ENCODE results near the gene LARP1. TPM values are rescaled to one million over a fixed set of nuclear protein-coding genes. Genes with fewer than 3 reads are reported as not detected.

Gene LARP1
- total and polyA plus RNA-seq, 9 of the 15 experiments (the other 6 are each of a cell fraction or from before 2014, with no cell fraction given) = 22.6 to 300 (median 92.0) TPM

DNA sequence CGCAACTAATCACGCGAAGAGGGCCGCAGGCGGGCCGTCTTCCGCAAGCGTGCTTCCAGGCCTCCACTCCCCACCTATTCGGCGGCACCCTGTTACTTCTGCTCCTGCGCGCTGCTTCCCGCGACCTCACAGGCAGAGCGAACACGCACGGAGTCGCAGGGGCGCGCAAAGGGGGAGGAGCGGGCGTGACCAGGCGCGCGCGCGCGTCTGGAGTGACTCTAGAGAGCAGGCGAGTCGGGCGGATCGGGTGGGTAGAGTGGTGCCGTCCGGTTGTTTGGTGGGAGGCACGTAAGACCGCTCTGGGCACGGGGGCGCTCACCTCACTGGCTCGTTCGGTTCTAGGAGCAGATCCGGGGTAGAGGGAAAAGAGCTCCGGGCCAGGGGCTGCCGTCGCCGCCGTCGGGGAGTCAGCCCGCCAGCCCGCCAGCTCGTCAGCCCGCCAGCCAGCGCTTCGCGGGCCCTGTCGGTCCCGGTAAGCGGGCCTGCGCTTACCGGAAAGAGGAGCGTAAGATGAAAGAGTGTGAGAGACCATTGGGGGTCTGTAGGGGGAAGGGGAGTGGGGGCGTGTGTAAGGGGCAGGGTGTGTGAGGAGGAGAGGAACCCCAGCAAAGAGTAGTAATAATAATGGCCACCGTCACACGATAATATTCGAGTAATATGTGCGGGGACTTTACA, 103.3 kb downstream of the LARP1 start, which contains the start of gene CNOT8 (continued):
- TF ChIP-seq, protein P1, sequence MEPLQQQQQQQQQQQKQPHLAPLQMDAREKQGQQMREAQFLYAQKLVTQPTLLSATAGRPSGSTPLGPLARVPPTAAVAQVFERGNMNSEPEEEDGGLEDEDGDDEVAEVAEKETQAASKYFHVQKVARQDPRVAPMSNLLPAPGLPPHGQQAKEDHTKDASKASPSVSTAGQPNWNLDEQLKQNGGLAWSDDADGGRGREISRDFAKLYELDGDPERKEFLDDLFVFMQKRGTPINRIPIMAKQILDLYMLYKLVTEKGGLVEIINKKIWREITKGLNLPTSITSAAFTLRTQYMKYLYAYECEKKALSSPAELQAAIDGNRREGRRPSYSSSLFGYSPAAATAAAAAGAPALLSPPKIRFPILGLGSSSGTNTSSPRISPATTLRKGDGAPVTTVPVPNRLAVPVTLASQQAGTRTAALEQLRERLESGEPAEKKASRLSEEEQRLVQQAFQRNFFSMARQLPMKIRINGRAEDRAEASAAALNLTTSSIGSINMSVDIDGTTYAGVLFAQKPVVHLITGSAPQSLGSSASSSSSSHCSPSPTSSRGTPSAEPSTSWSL (CRISPR knock-in tag; IDR thresholded peaks at IDR 0.05; ENCODE audit: borderline replicate concordance) = no peak
- TF ChIP-seq ESRRA (IDR thresholded peaks at IDR 0.05; ENCODE audit: borderline replicate concordance, low read depth) (peak; percentile 17; the same call in 1 of the 2 replicates), ZNF217 (CRISPR knock-in tag; IDR thresholded peaks at IDR 0.05) (no peak), U2AF1 (optimal IDR thresholded peaks at IDR 0.05; ENCODE audit: low read depth, low read length) (peak; percentile 49), ZNF644 (tag; IDR thresholded peaks at IDR 0.05; ENCODE audit: low read depth) (no peak), ZNF354B (CRISPR knock-in tag; IDR thresholded peaks at IDR 0.05) (no peak), POLR3G (IDR thresholded peaks at IDR 0.05; ENCODE audit: extremely low read depth, insufficient read length, insufficient replicate concordance) (no peak), RB1 (IDR thresholded peaks at IDR 0.05; ENCODE audit: low read depth) (peak; percentile 76), KDM1A (IDR thresholded peaks at IDR 0.05) (no peak), IRF9 (tag; IDR thresholded peaks at IDR 0.05) (no peak), CUX1 (CRISPR knock-in tag; IDR thresholded peaks at IDR 0.05) (no peak), ZBTB9 (CRISPR knock-in tag; IDR thresholded peaks at IDR 0.05) (peak; percentile 70), ZNF324 (CRISPR knock-in tag; IDR thresholded peaks at IDR 0.05) (no peak), TCF7 (IDR thresholded peaks at IDR 0.05; ENCODE audit: borderline replicate concordance) (no peak)
- TF ChIP-seq, protein P2, sequence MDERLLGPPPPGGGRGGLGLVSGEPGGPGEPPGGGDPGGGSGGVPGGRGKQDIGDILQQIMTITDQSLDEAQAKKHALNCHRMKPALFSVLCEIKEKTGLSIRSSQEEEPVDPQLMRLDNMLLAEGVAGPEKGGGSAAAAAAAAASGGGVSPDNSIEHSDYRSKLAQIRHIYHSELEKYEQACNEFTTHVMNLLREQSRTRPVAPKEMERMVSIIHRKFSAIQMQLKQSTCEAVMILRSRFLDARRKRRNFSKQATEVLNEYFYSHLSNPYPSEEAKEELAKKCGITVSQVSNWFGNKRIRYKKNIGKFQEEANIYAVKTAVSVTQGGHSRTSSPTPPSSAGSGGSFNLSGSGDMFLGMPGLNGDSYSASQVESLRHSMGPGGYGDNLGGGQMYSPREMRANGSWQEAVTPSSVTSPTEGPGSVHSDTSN (CRISPR knock-in tag; IDR thresholded peaks at IDR 0.05; ENCODE audit: low read depth) = no peak
- TF ChIP-seq, protein P2 (tag; conservative IDR thresholded peaks at IDR 0.05; ENCODE audit: low read depth) = no peak
